GM21526 (cell line): Measurements from ENCODE around the gene CMTR1.

Experiments
- ATAC-seq: cut with Tn5 transposase; IDR thresholded peaks from one replicate; pipeline ENCODE4 v1.9.1; 2021; ENCODE audit warnings: moderate library complexity; ENCODE audit not compliant: unreplicated experiment, low FRiP score

The CMTR1 gene

DNA sequence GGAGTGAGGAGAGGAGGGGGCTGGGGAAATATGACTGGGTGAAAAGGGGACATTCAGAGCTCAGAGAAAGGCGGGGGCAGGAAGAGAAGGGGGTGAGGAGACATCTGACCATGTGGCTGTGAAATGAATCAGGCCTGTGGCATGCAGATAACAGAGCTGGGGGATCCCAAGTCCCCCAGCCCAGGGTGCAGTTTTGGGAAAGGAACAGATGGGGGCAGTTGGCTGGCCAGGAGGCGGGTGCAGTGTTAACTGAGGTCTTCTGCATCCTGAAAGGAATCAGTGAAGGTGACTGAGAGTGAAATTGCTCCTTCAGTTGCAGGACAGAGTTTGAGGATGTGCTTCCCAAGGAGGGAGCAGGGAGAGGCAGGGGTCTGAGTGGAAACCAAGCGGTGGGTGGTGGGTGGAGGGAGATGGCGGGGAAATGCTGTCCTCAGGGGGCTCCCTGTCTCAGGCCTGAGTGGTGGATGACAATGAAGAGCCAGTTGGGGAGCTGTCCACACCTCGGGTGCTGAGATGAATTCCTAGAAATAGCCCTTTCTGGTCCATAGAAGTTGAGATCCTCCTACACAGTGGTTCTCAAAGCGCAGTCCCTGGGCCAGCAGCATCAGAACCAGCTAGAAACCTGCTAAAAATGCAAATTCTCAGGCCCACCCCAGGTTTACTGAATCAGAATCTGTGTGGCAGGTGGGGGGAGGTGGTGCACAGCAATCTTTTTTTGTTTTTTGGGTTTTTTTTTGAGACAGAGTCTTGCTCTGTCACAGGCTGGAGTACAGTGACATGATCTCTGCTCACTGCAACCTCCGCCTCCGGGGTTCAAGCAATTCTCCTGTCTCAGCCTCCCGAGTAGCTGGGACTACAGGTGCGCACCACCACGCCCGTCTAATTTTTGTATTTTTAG lies 92.7 kb downstream of the CMTR1 start:
- no peak for ATAC-seq

DNA sequence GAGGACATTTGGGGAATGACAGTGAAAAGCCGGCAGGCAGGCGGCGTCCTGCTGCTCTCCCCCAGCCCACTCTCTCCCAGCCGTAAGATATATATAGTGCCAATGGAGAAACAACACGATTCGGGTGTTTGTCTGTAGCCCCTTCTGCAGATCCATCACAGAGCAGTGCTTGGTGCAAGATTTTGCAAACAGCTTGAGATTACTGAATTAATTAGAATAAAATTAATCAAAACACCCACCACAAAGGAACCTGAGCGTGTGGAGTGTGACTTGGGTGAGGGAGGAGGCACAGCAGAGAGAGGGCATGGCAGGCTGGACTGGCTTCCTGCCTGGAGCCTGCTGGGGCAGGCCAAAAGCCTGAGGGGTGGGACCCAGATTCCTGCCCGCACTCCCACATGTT lies 95.5 kb downstream of the CMTR1 start:
- ATAC-seq, result no peak

DNA sequence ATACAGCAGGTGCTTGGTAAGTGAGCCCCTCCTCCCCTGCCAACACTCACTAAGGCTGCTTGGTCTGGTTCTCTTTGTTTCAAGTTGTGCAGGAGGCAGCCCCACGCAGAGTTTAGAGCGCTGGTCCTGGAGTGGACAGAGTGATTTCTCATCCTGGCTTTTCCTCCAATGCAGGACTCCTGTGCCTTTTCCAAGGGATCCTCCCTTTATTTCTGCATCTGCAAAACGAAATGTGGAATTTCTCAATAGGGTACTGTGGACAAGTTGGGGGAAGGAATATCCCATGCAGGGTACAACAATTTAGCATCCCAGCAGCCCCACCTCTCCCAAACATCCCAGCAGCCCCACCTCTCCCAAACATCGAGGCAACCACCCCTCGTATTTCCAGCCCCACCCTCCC lies 97.3 kb downstream of the CMTR1 start:
- ATAC-seq, result no peak

DNA sequence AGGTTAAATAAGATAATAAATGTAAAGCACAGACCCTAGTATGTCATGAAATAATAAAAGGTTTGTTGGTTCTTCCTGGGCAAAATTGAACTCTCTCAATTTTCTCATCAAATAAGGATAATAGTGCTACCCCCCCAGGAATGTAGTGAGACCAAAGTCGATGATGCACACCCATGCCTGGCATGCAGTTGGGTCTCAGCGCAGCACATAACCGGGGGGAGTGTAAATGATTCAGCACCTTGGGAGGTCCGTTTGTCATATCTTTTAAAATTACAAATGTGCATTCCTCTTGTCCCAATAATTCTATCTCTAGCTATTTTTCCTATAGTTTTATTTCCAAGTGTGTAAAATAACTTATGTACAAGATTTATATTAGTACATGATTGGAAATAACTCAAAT lies 98.0 kb downstream of the CMTR1 start:
- ATAC-seq, result no peak
